Choroid plexus epithelial cell (primary cell): ENCODE results near the gene FGF19.
A peak's percentile ranks its signal among the peaks of the same experiment; 100 is the strongest.

Experiments
- DNase-seq: peaks from one replicate; pipeline ENCODE4 v3.0.0-alpha.2; 2010; ENCODE audit warnings: low read depth
- H3K4me3 ChIP-seq: 2 replicates; pipeline ENCODE4 v1.5.1; 2011; ENCODE audit warnings: low read depth, mild to moderate bottlenecking, control low read depth, low read length, moderate library complexity
- TF ChIP-seq, protein P1 (sequence below): conservative IDR thresholded peaks from 2 replicates; pipeline ENCODE4 v1.5.1; 2011; ENCODE audit warnings: low read depth, mild to moderate bottlenecking, control low read depth, inconsistent platforms, low read length, moderate library complexity

The FGF19 gene

DNA sequence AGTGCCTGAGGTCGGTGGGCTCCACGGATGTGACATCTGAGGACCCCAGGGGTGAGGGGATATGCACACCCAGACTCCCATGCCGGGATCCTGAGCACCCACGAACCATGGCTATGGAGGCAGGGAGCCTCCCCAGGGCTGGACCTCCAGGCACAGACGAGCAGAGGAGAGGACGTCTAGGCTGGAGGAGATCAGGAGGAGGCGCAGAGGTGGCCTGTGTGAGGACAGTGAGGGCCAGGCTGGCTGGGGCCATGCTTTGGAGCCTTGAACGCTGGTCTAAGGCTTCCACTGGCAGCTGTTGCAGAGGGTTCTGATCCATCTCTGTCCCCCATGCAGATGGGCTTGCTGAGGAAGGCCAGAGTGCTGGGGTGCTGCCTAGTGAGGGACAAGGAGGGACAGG is 42.3 kb upstream of the FGF19 start:
- DNase-seq, result no peak
- TF ChIP-seq, protein P1, sequence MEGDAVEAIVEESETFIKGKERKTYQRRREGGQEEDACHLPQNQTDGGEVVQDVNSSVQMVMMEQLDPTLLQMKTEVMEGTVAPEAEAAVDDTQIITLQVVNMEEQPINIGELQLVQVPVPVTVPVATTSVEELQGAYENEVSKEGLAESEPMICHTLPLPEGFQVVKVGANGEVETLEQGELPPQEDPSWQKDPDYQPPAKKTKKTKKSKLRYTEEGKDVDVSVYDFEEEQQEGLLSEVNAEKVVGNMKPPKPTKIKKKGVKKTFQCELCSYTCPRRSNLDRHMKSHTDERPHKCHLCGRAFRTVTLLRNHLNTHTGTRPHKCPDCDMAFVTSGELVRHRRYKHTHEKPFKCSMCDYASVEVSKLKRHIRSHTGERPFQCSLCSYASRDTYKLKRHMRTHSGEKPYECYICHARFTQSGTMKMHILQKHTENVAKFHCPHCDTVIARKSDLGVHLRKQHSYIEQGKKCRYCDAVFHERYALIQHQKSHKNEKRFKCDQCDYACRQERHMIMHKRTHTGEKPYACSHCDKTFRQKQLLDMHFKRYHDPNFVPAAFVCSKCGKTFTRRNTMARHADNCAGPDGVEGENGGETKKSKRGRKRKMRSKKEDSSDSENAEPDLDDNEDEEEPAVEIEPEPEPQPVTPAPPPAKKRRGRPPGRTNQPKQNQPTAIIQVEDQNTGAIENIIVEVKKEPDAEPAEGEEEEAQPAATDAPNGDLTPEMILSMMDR, result no peak
- no peak overlapping the region for H3K4me3 ChIP-seq

GRCh38 chr11:69745201-69745600 is 41.4 kb upstream of the FGF19 start:
- DNase-seq, result no peak
- H3K4me3 ChIP-seq, result no peak overlapping the region
- TF ChIP-seq, protein P1, result no peak

GRCh38 chr11:69744435-69744834 is 40.6 kb upstream of the FGF19 start:
- TF ChIP-seq, protein P1, result no peak
- peak; percentile 81 for DNase-seq
- H3K4me3 ChIP-seq, result no peak overlapping the region

DNA sequence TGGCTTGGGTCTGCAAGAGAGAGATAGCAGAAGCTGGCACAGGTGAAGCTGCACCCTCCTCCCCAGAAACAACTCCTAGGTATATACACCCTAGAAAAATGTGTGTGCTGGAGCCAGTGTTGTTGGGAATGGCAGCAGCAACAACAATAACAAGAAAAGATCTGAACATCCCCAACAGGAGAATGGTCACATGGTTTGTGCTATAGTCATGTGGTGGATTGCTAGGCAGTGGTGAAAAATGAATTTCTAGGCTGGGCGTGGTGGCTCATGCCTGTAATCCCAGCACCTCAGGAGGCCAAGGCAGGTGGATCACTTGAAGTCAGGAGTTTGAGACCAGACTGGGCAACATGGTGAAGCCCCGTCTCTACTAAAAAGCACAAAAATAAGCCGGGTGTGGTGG is 31.0 kb upstream of the FGF19 start:
- no peak overlapping the region for H3K4me3 ChIP-seq
- TF ChIP-seq, protein P1, result no peak
- DNase-seq, result no peak

DNA sequence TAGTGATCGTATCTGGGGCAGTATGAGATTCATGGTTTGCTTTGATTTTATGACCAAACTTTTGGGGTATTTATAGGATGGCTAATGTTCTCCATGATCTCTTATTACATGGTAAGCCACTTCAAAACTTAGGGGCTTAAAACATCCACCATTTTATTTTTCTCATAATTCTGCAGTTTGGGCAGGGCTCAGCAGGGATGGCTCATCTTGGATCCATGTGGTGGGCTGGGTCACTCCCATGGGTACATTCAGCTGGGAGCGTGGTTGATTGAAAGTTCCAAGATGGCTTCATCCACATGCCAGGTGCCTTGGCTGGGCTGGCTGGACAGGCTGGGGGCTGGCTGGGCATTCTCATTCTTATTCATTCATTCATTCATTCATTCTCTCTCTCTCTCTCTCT is 30.5 kb upstream of the FGF19 start:
- TF ChIP-seq, protein P1, result no peak
- DNase-seq, result no peak

GRCh38 chr11:69732910-69733309 is 29.1 kb upstream of the FGF19 start:
- no peak overlapping the region for H3K4me3 ChIP-seq
- DNase-seq, result no peak
- TF ChIP-seq, protein P1, result no peak

More for the DNA sequence above, 30.5 kb upstream of the FGF19 start:
- no peak overlapping the region for H3K4me3 ChIP-seq

DNA sequence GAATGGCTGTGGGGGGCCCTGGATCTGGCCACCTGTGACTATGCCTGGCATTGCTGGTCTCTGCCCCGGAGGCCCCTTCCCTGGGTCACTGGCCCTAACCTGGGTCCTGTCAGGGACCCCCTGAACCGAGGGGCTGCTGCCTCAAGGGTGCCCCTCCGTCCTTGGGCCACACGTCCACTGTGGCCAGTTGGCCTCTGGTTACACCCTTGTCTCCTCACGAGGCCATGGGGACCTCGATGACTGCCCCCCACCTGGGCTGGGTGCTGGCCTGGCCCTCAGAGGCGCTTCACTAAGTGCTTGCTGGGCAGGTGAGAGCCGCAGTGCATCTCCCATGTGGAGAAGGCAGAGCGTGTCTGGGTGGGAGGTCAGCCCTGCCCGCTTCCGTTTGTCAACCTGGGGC is 27.3 kb upstream of the FGF19 start:
- DNase-seq, result no peak
- TF ChIP-seq, protein P1, result no peak
- no peak overlapping the region for H3K4me3 ChIP-seq
